ENCODE data around the gene SUMO1.

DNA sequence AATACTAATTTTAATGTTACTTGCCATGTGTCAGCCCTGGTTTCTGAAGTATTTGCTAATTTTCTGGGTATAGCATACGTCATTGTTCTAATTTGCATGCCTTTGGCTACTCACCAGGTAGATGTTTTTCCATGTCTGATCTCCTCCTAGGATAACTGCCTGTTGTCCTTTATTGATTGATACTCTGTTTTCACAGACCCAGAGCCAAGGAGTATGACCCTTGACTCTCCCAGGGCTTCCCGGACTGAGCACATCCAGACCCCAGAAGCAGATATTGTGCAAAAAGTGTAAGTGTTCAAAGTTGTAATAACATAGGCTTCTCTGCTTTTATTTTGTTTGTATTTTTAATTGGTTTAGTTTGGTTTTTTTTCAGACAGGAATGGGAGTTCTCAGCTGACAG, 53.8 kb downstream of the SUMO1 start:
- TF ChIP-seq, protein P1, sequence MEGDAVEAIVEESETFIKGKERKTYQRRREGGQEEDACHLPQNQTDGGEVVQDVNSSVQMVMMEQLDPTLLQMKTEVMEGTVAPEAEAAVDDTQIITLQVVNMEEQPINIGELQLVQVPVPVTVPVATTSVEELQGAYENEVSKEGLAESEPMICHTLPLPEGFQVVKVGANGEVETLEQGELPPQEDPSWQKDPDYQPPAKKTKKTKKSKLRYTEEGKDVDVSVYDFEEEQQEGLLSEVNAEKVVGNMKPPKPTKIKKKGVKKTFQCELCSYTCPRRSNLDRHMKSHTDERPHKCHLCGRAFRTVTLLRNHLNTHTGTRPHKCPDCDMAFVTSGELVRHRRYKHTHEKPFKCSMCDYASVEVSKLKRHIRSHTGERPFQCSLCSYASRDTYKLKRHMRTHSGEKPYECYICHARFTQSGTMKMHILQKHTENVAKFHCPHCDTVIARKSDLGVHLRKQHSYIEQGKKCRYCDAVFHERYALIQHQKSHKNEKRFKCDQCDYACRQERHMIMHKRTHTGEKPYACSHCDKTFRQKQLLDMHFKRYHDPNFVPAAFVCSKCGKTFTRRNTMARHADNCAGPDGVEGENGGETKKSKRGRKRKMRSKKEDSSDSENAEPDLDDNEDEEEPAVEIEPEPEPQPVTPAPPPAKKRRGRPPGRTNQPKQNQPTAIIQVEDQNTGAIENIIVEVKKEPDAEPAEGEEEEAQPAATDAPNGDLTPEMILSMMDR (IDR thresholded peaks at IDR 0.05; ENCODE audit: extremely low read depth in 1 of 2, insufficient read depth in 1 of 2, low read depth in 1 of 2, low read length in 2 of 2), result no peak
- TF ChIP-seq POLR2A (IDR thresholded peaks at IDR 0.05; ENCODE audit: low read depth, low read length), result no peak
- TF ChIP-seq, protein P2, sequence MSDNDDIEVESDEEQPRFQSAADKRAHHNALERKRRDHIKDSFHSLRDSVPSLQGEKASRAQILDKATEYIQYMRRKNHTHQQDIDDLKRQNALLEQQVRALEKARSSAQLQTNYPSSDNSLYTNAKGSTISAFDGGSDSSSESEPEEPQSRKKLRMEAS (IDR thresholded peaks at IDR 0.05; ENCODE audit: insufficient read depth, insufficient read length), result no peak
- no peak for TF ChIP-seq JUN (IDR thresholded peaks at IDR 0.05; ENCODE audit: borderline replicate concordance, insufficient read depth, insufficient read length, low read depth)
- TF ChIP-seq EZH2 (IDR thresholded peaks at IDR 0.05; ENCODE audit: borderline replicate concordance, low read depth, low read length, severe bottlenecking), result no peak
- no peak for TF ChIP-seq MYC (IDR thresholded peaks at IDR 0.05; ENCODE audit: low read depth, low read length)
- no peak for TF ChIP-seq POLR2AphosphoS5 (IDR thresholded peaks at IDR 0.05; ENCODE audit: insufficient read depth, low read depth, low read length)
